K562 (cell line): Measurements from ENCODE around the gene EPN2.

Experiments used
- NR2C2 ChIP-seq, 2 experiments: fragments of 200-800 bp in 1 of 2; sonication (Bioruptor generic) in 1 of 2; sonication (generic) in 1 of 2; formaldehyde crosslinking in 1 of 2; IDR thresholded peaks; 2 replicates each; pipeline versions ENCODE4 v1.6.1 to v1.8.0; 2016 to 2022; ENCODE audit warnings: mild to moderate bottlenecking in 1 of 2, missing compliant biosample characterization in 1 of 2, missing genetic modification characterization in 1 of 2, missing genetic modification reagents in 1 of 2
- ZNF133 ChIP-seq: fragments of 250-450 bp; sonication (Bioruptor Pico); IDR thresholded peaks from 2 replicates; pipeline ENCODE4 v1.4.0; 2020; ENCODE audit warnings: mild to moderate bottlenecking

DNA sequence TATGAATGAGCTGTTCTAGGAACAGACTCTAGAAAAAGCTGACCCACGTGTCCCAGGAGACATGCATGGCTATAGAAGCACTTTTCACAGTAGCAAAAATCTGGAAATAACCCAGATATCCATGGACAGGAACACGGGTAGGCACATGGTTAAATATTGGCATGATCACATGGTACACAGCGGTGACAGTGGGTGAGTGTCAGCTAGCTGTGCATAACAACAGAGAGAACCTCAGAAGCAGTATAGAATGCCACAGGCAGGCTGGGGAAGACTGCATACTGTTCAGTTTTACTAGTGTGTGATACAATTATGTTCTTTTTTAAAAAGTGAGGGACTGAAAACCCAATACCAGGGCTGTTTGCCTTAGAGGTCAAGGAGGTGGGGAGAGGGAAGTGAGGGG lies 31.4 kb downstream of the EPN2 start:
- TF ChIP-seq NR2C2 (CRISPR knock-in tag; IDR thresholded peaks at IDR 0.05) (no peak), NR2C2 (tag; IDR thresholded peaks at IDR 0.05) (no peak), ZNF133 (CRISPR knock-in tag) (no peak)
